OCI-LY1 (cell line): ENCODE measurements around the gene PRPS1.

ENCODE experiments used
- H2AFZ ChIP-seq: fragments of 200-600 bp; sonication (generic), shearing (Covaris generic); 2 replicates; pipeline ENCODE4 v1.6.0; 2014; ENCODE audit warnings: antibody characterized with exemption, mild to moderate bottlenecking, low read length
- H3F3A ChIP-seq: fragments of 200-600 bp; sonication (generic), shearing (Covaris generic); 2 replicates; pipeline ENCODE4 v1.6.0; 2014; ENCODE audit warnings: mild to moderate bottlenecking, antibody characterized with exemption, low read length, moderate library complexity; ENCODE audit not compliant: insufficient read depth
- H3K27ac ChIP-seq: fragments of 200-600 bp; sonication (generic); 2 replicates; pipeline ENCODE4 v1.5.1; 2014; ENCODE audit warnings: low read length, mixed run types, mild to moderate bottlenecking, low read depth; ENCODE audit not compliant: poor library complexity, severe bottlenecking
- H3K27me3 ChIP-seq: fragments of 200-600 bp; sonication (generic); 2 replicates; pipeline ENCODE4 v1.6.0; 2014; ENCODE audit warnings: antibody characterized with exemption, mild to moderate bottlenecking, low read length, moderate library complexity; ENCODE audit not compliant: insufficient read depth
- H3K36me3 ChIP-seq: fragments of 200-600 bp; sonication (generic); 2 replicates; pipeline ENCODE4 v1.6.1; 2014; ENCODE audit warnings: mild to moderate bottlenecking, antibody characterized with exemption, low read length, moderate library complexity, mixed read lengths; ENCODE audit not compliant: insufficient read depth
- H3K4me1 ChIP-seq: fragments of 200-600 bp; sonication (generic); 2 replicates; pipeline ENCODE4 v1.5.1; 2014; ENCODE audit warnings: mild to moderate bottlenecking, low read length, moderate library complexity; ENCODE audit not compliant: insufficient read depth, severe bottlenecking
- H3K4me2 ChIP-seq: fragments of 200-600 bp; sonication (generic), shearing (Covaris generic); 2 replicates; pipeline ENCODE4 v1.6.1; 2014; ENCODE audit warnings: low read length
- H3K4me3 ChIP-seq: fragments of 200-600 bp; sonication (generic); 2 replicates; pipeline ENCODE4 v1.5.1; 2014; ENCODE audit warnings: low read length, low read depth, mild to moderate bottlenecking, mixed read lengths; ENCODE audit not compliant: poor library complexity, severe bottlenecking
- H3K79me2 ChIP-seq: fragments of 200-600 bp; shearing (Covaris generic); 2 replicates; pipeline ENCODE4 v1.6.1; 2016; ENCODE audit warnings: mixed run types, low read length, mixed read lengths; ENCODE audit not compliant: insufficient read depth
- H3K9ac ChIP-seq: fragments of 200-600 bp; sonication (generic), shearing (Covaris generic); 2 replicates; pipeline ENCODE4 v1.6.1; 2014; ENCODE audit warnings: mild to moderate bottlenecking, low read length, mixed read lengths
- H3K9me2 ChIP-seq: fragments of 200-600 bp; sonication (generic), shearing (Covaris generic); 2 replicates; pipeline ENCODE4 v1.6.1; 2014; ENCODE audit warnings: low read depth, mild to moderate bottlenecking, low read length, mixed read lengths
- H3K9me3 ChIP-seq: fragments of 200-600 bp; shearing (Covaris generic); 2 replicates; pipeline ENCODE4 v1.6.1; 2014; ENCODE audit warnings: low read length, mixed read lengths
- H4K20me1 ChIP-seq: fragments of 200-600 bp; sonication (generic), shearing (Covaris generic); 2 replicates; pipeline ENCODE4 v1.6.0; 2016; ENCODE audit warnings: mild to moderate bottlenecking, low read length; ENCODE audit not compliant: insufficient read depth
- EZH2 ChIP-seq: fragments of 200-600 bp; sonication (generic), shearing (Covaris generic); IDR thresholded peaks from 2 replicates; pipeline ENCODE4 v1.8.0; 2017; ENCODE audit warnings: borderline replicate concordance, mixed run types, mild to moderate bottlenecking, antibody characterized with exemption, low read length, moderate library complexity, mixed read lengths
- TF ChIP-seq, protein P1 (sequence below): fragments of 200-600 bp; sonication (generic), shearing (Covaris generic); IDR thresholded peaks from 2 replicates; pipeline ENCODE4 v1.5.1; 2017; ENCODE audit warnings: mild to moderate bottlenecking, antibody characterized with exemption, low read length, moderate library complexity, mixed read lengths

Gene PRPS1

DNA sequence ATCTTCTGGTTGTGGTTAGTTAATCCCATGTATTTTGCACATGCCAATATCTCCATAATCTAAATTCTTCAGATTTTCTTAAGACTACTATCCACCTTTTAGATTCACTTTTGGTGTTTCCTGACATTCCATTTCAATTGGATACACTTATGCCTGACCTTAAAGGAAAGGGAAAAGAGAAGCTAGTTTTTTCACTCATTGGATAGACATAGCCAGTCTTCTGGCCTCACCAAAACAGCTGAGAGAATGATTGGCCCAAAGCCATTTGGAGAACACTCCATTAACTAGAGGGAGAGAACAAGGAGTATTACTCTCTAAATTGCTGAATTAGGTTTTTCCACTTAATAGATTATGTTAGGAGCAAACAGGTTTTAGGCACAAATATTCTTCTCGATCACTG lies 4.0 kb downstream of the PRPS1 start:
- Histone ChIP-seq H3K4me3 (no peak overlapping the region), H3K4me1 (peaks cover 15% of the 10 kb centered on the region), H3K27ac (no peak overlapping the region), H3K9ac (no peak overlapping the region), H2AFZ (no peak overlapping the region), H4K20me1 (no peaks in the 10 kb centered on the region), H3K9me3 (no peaks in the 10 kb centered on the region), H3F3A (no peaks in the 10 kb centered on the region), H3K9me2 (no peaks in the 10 kb centered on the region), H3K36me3 (peaks cover 10% of the 10 kb centered on the region; the same call in 1 of the 2 replicates), H3K27me3 (no peaks in the 10 kb centered on the region), H3K4me2 (no peak overlapping the region), H3K79me2 (peaks cover 55% of the 10 kb centered on the region)
- TF ChIP-seq, protein P1, sequence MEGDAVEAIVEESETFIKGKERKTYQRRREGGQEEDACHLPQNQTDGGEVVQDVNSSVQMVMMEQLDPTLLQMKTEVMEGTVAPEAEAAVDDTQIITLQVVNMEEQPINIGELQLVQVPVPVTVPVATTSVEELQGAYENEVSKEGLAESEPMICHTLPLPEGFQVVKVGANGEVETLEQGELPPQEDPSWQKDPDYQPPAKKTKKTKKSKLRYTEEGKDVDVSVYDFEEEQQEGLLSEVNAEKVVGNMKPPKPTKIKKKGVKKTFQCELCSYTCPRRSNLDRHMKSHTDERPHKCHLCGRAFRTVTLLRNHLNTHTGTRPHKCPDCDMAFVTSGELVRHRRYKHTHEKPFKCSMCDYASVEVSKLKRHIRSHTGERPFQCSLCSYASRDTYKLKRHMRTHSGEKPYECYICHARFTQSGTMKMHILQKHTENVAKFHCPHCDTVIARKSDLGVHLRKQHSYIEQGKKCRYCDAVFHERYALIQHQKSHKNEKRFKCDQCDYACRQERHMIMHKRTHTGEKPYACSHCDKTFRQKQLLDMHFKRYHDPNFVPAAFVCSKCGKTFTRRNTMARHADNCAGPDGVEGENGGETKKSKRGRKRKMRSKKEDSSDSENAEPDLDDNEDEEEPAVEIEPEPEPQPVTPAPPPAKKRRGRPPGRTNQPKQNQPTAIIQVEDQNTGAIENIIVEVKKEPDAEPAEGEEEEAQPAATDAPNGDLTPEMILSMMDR = no peak
- no peak for TF ChIP-seq EZH2

DNA sequence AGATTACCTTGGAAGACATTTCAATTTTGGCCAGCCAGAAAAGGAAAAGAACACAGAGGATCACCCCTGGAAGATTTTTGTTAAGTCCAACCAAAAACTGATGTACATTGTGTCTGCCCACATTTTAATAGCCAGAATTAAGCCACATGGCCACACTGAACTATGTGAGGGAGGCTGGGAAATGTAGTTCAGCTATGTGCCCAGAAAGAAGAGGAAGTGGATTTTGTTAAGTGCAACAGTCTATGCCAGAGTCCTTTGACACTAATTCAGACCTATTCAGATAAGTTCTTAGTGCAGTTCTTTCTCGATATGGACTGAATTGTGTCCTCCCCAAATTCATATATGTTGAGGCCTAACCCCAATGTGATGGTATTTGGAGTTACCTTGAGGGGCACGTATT lies 18.4 kb downstream of the PRPS1 start:
- Histone ChIP-seq H3K36me3 (peaks cover 54% of the 10 kb centered on the region), H3K4me1 (no peaks in the 10 kb centered on the region), H3K27ac (no peak overlapping the region), H4K20me1 (no peaks in the 10 kb centered on the region), H3K9me2 (no peaks in the 10 kb centered on the region), H3K4me2 (no peak overlapping the region), H2AFZ (no peak overlapping the region), H3K79me2 (no peaks in the 10 kb centered on the region), H3K9ac (no peak overlapping the region), H3F3A (no peaks in the 10 kb centered on the region), H3K9me3 (no peaks in the 10 kb centered on the region), H3K27me3 (no peaks in the 10 kb centered on the region), H3K4me3 (no peak overlapping the region)
- TF ChIP-seq, protein P1 = no peak
- no peak for TF ChIP-seq EZH2

DNA sequence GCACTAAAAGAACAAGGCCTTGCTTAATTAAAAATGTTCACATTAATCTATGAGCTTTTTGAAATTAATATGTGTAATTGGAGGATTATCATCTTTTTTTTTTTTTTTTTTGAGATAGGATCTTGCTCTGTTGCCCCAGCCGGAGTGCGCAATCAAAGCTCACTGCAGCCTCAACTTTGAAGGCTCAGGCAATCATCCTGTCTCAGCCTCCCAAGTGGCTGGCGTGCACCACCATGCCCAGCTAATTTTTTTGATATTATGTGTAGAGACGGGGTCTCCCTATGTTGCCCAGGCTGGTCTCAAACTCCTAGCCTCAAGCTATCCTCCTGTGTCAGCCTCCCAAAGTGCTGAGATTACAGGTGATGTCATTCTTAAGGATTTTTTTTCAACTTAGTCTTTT lies 20.0 kb downstream of the PRPS1 start:
- H3K9me2 ChIP-seq = no peaks in the 10 kb centered on the region
- H3K27ac ChIP-seq = no peak overlapping the region
- TF ChIP-seq, protein P1 = no peak
- TF ChIP-seq EZH2 = no peak
- H3K27me3 ChIP-seq = no peaks in the 10 kb centered on the region
- no peak overlapping the region for H3K4me3 ChIP-seq
- no peak overlapping the region for H3K9ac ChIP-seq
- H3K36me3 ChIP-seq = peaks cover 38% of the 10 kb centered on the region
- H3K4me2 ChIP-seq = no peak overlapping the region
- H3F3A ChIP-seq = no peaks in the 10 kb centered on the region
- no peaks in the 10 kb centered on the region for H3K79me2 ChIP-seq
- H2AFZ ChIP-seq = no peak overlapping the region
- H3K4me1 ChIP-seq = no peaks in the 10 kb centered on the region
- no peaks in the 10 kb centered on the region for H3K9me3 ChIP-seq
- no peaks in the 10 kb centered on the region for H4K20me1 ChIP-seq
